Subcutaneous adipose tissue (tissue), 4 donors: ENCODE data around the gene SLC22A2. TPM values are rescaled to one million over a fixed set of nuclear protein-coding genes. Genes with fewer than 3 reads are reported as not detected.

Experiments
- CTCF ChIP-seq: fragments of 450-650 bp; IDR thresholded peaks from one replicate; pipeline ENCODE4 v1.5.1; 2016; ENCODE audit warnings: low read depth, mild to moderate bottlenecking, control low read depth, antibody characterized with exemption, moderate library complexity
- total RNA-seq, 4 donors: library from RNA; depleted of rRNA; stranded (reverse); fragments of >200 nt; gene quantifications; one replicate each; pipeline ENCODE4 v1.1.0, GENCODE V29; 2016

SLC22A2 gene
- total RNA-seq, 4 donors from 2014 or later = not detected

GRCh38 chr6:160273196-160273595 lies 14.6 kb upstream of the SLC22A2 start:
- no peak for TF ChIP-seq CTCF

- no peak for TF ChIP-seq CTCF
Measured at GRCh38 chr6:160272707-160273106, 14.1 kb upstream of the SLC22A2 start.

- TF ChIP-seq CTCF = no peak
Measured at GRCh38 chr6:160270347-160270746, 11.7 kb upstream of the SLC22A2 start.

- no peak for TF ChIP-seq CTCF
Measured at GRCh38 chr6:160269771-160270170, 11.2 kb upstream of the SLC22A2 start.

GRCh38 chr6:160269023-160269521 lies 10.5 kb upstream of the SLC22A2 start:
- TF ChIP-seq CTCF = no peak

GRCh38 chr6:160267102-160267501 lies 8.5 kb upstream of the SLC22A2 start:
- TF ChIP-seq CTCF = no peak

GRCh38 chr6:160265869-160266476 lies 7.4 kb upstream of the SLC22A2 start:
- TF ChIP-seq CTCF = no peak
